ENCODE measurements around the gene GPATCH11.

The GPATCH11 gene

DNA sequence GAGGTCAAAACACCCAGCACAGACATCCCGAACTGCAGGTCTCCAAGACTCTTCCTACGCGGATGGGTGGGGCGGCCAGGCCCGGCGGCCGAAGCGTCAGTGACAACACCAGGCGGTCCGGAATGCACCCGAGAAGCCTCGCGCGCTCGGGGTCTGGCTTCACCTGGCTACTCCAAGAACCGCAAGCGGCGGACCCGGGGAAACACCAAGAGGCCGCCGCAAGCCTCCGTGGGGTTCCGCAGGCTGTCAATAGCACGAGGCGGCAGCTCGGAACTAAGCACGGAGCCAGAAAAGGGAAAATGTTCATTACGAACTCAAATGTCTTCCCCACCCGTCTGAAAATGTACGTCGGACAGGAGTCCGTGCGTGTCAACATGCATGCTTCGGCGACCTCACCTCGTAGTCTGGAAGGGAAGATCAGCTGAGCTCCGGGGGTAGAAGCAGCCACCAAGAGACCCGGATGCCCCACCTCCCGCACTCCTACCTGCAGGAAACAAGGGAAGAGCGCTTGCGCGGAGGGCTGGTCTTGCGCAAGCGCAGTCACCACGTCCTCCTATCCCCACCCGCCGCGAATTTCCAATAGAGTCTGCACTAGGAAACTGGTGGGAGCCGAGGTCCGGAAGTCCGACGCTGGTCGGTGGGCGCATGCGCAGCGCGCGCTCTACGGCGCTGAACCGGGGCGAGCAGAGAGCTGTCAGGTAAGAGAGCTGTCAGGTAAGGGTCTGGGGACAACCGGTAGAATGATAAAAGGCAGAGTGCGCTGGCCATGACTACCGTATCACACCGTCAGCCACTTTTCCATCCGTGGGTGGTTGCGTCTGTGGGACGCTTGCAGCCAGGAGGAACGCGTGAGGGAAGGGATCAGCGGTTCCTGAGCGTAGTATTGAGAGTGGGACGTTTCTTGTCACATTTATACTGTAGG, at the start of gene GPATCH11, which contains the start of gene HEATR5B:
GPATCH11 (plus strand) TSS at position 646 of the 922 bp plus-strand sequence. CDS start 3,864 bp downstream, outside the sequence.
HEATR5B (minus strand) TSS at position 500 of the 922 bp plus-strand sequence. CDS start 958 bp downstream, outside the sequence.
- peak; percentile 77 to 79 for DNase-seq (ENCODE audit: extremely low read depth in 1 of 2, low read depth in 1 of 2)

- DNase-seq (ENCODE audit: extremely low read depth in 1 of 2, low read depth in 1 of 2), result no peak
Measured at GRCh38 chr2:37037771-37038170, 46.5 kb upstream of the GPATCH11 start.

GRCh38 chr2:37039580-37039979, 44.7 kb upstream of the GPATCH11 start:
- no peak for DNase-seq (ENCODE audit: extremely low read depth in 1 of 2, low read depth in 1 of 2)

DNA sequence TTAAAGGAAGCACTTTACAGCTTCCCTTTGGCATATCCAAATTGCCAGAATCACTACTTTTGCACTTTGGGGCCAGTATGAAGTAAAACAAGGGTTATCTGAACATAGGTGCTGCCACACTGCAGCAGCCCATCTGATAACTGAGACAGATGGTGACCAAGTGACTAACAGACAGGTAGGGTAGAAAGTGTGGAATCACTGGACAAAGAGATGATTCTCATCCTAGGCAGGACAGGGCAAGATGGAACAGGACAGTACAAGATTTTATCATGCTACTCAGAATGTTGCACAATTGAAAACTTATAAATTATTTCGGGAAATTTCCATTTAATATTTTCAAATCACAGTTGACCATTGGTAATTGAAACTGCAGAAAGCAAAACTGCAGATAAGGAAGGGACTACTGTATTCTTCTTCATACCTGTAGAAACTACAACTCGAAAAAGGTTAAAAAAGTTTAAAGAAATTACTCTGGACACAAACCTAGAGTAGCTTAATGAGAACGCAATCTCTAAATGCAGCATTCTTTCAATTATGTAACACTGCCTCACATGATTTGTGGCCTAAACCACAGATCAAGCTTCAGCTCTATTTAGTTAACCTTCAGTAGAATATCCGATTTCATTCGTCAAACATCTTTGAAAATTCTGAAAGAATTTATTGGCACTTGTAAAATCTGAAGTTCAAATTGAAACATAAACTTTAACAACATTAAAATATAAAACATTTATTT, 31.6 kb upstream of the GPATCH11 start:
- DNase-seq (ENCODE audit: extremely low read depth in 1 of 2, low read depth in 1 of 2), result no peak

DNA sequence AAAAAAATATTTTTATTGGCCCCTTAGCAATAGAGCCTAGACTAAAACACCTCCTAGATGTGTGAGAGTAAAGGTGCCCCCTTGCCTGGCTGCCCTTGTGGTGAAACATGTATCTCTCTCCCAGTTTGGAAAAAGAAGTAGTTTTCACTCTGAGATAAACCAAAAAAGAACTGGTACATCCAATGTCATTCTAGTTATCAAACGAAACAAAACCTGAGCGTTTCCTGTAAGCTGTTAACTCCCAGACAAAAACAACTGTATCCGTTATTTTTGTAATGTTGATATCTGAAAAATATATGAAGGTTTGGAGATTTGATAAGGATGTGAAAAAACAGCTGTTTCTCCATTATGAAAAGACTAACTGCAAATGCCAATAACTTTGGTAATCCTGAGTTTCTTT, 24.5 kb upstream of the GPATCH11 start:
- DNase-seq (ENCODE audit: extremely low read depth in 1 of 2, low read depth in 1 of 2), result no peak

DNA sequence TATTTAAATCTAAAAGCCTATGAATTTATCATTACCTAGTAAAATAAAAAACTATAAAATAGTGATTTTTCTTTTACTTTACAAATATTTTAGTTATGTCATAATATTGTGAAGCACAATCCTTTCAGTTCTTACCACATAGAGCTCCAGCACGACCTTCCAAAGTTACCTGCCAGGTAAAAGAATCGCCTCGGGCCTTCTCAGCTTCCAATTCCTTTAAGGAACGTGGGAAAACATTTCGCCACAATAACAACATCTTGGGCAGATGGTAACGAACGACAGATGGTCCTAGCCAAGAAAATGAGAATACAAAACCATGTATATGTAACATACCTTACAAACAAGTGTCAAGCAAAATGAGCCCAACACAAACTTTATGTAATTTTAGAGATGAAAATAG, 23.9 kb upstream of the GPATCH11 start:
- DNase-seq (ENCODE audit: extremely low read depth in 1 of 2, low read depth in 1 of 2), result no peak

DNA sequence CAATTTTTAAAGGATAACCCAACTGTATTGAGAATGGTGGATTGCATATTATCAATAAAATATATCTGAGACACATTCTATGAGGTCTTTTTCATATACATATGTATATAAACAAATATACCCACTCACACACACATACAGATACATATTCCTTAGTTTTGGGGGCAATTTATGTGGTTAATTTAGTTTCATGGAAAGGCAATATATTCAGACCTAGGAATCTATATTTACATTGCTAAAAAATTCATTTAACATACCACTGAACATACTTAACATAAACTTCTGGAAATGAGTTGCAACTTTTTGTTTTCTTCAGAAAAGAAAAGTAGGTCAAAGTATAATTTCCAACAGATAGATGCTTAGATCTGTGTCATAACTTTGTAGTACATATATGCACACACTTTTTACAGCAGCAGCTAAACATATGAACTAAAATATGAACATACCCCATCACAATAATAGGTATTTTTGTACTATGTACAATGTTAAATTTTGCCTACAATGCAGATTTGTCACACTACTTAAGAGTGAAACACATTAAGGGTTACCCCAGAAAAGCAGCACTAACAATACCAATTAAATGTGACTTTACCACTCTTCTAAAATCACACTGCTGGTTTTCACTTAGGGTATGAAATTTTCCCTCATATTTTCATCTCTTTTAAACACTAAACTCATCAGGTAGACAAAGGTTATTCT, 23.2 kb upstream of the GPATCH11 start:
- no peak for DNase-seq (ENCODE audit: extremely low read depth in 1 of 2, low read depth in 1 of 2)

DNA sequence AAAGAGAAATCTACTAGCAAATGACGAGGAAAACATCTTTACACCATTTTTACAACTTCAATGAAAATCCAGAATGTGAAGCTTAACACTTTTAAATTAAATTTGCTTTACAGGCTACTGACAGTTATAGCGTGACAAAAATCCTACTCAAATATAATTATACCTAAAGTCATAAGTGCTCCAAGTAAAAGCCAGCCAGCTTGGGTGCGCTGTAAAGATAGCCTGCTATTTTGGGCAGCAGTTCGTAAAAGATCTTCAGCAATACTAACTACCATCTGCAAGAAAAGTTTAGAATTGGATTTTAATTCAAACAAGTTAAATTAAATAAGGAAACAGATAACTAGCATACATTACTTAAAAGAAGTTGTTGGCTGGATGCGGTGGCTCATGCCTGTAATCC, 22.5 kb upstream of the GPATCH11 start:
- DNase-seq (ENCODE audit: extremely low read depth in 1 of 2, low read depth in 1 of 2), result no peak

DNA sequence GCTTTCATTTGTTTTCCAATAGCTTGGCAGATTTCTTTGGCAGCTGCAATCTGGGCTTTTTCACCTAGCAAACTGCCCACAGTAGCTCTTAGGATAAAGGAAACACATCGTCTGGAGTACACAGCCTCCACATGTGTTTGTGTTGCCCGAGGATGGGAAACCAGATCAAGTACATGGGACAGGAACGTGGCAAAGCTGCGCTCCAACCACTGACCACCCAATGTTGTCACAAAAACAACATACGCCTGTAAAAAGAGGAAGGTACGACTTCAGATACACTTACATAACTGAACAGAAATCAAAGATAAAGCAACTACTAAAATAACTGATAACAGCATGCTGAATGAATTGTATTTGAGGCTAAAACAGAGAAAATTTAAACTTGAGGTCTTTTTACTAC, 15.6 kb upstream of the GPATCH11 start:
- DNase-seq (ENCODE audit: extremely low read depth in 1 of 2, low read depth in 1 of 2), result no peak

- no peak for DNase-seq (ENCODE audit: extremely low read depth in 1 of 2, low read depth in 1 of 2)
Measured at GRCh38 chr2:37070931-37071330, 13.4 kb upstream of the GPATCH11 start.

- no peak for DNase-seq (ENCODE audit: extremely low read depth in 1 of 2, low read depth in 1 of 2)
Measured at GRCh38 chr2:37080266-37080665, 4.1 kb upstream of the GPATCH11 start.

DNA sequence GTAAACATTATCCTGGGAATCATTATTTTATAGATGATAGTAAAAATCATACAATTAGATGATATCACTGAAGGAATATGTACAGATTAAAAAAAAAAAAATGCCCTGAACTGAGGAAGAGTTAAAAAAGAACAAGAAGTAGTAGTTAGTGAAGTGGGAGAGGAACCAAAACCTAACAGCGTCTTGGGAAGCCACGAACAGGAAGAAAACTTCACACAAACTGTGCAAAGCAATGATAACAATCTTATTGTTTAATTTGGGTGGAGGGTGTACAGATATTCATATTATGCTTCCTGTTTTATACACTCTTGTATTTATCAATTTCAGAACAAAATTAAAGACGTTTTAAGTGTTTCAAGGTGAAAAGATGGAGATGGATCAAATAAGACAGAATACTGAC, 3.6 kb upstream of the GPATCH11 start:
- no peak for DNase-seq (ENCODE audit: extremely low read depth in 1 of 2, low read depth in 1 of 2)

DNA sequence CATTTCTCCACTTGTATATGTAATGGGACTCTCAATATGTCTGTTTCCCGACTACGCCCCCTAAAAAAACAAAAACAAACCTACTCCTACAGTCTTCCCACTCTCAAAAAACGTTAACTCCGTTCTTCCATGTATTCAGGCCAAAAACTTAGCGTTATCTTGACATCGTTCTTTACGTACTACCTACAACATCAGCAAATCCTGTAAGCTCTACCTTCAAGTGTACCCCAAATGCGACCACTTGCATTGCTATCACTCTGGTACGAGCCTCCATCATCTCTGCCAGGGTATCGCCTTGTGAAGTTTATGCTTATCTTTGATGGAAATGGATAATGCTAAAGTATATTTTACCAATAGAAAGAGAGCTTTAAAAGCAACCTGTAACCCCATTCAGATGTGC, 479 bp downstream of the GPATCH11 start:
- DNase-seq (ENCODE audit: extremely low read depth in 1 of 2, low read depth in 1 of 2), result no peak

- no peak for DNase-seq (ENCODE audit: extremely low read depth in 1 of 2, low read depth in 1 of 2)
Measured at GRCh38 chr2:37085731-37086147, 1.4 kb downstream of the GPATCH11 start.

- no peak for DNase-seq (ENCODE audit: extremely low read depth in 1 of 2, low read depth in 1 of 2)
Measured at GRCh38 chr2:37090019-37090477, 5.7 kb downstream of the GPATCH11 start.

- DNase-seq (ENCODE audit: extremely low read depth in 1 of 2, low read depth in 1 of 2), result no peak
Measured at GRCh38 chr2:37091873-37092272, 7.6 kb downstream of the GPATCH11 start.

- DNase-seq (ENCODE audit: extremely low read depth in 1 of 2, low read depth in 1 of 2), result no peak
Measured at GRCh38 chr2:37096568-37096967, 12.2 kb downstream of the GPATCH11 start.

DNA sequence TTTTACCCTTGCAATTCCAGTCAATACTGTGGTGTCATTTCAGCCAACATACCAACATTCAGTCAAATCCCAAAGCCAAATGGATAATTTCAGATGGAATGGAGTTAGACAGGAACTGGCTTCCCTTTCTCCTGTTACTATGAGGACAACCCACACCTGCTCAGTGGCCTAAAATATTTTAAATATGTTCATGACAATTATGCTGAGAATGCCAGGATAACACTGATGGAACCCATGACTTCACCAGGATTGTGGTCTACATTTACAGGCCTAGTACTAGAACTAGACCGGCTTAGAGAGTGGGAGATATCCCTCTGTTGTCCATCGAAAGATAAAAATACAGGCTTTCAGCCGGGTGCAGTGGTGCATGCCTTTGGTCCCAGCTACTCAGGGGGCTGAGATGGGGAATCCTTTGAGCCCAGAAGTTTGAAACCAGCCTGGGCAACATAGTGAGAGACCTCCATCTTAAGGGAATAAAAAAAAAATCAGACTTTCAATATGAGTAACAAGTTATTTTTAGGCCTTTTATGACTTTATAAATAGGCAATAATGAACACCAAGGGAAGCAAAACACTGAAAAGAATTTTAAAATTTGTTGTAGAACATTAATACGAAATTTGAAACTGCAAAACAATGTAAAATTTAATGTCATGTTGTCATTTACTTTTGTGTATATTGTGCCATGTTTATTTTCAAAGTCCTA, 14.2 kb downstream of the GPATCH11 start:
- DNase-seq (ENCODE audit: extremely low read depth in 1 of 2, low read depth in 1 of 2), result no peak

- no peak for DNase-seq (ENCODE audit: extremely low read depth in 1 of 2, low read depth in 1 of 2)
Measured at GRCh38 chr2:37100054-37100453, 15.7 kb downstream of the GPATCH11 start.

- DNase-seq (ENCODE audit: extremely low read depth in 1 of 2, low read depth in 1 of 2), result no peak
Measured at GRCh38 chr2:37102588-37102987, 18.3 kb downstream of the GPATCH11 start.
